Activated CD4-positive, alpha-beta T cell treated with anti-CD3 and anti-CD28 coated beads for 36 hours (primary cell): Measurements from ENCODE around the gene ZNF165. TPM values are rescaled to one million over a fixed set of nuclear protein-coding genes. Genes with fewer than 3 reads are reported as not detected.

Experiments
- total RNA-seq, 2 experiments: library from RNA; stranded (reverse); gene quantifications; one replicate each; pipeline ENCODE4 v1.2.3, GENCODE V29; 2021

The ZNF165 gene
- total RNA-seq, 2 experiments from 2014 or later, result 4.6 TPM

Other genes starting within 250 kb of the ZNF165 start
- not detected for gene OR2B2, start 168.2 kb upstream of the ZNF165 start, total RNA-seq
- not detected for gene OR2B6, start 123.3 kb upstream of the ZNF165 start, total RNA-seq
- 1 to 10 TPM; 2.1 to 2.6 TPM for gene ZSCAN16, start 44.0 kb downstream of the ZNF165 start, total RNA-seq
- 10 to 100 TPM; 17.5 to 20.7 TPM for gene ZKSCAN8, start 61.3 kb downstream of the ZNF165 start, total RNA-seq
- 1 to 10 TPM; 1.7 to 1.8 TPM for gene ZSCAN9, start 144.7 kb downstream of the ZNF165 start, total RNA-seq
- gene ZKSCAN4, start 171.7 kb downstream of the ZNF165 start, total RNA-seq, result 1 to 10 TPM; 3.2 to 4.1 TPM
- under 1 TPM; 0.14 to 0.25 TPM for gene NKAPL, start 178.7 kb downstream of the ZNF165 start, total RNA-seq
- gene ZSCAN26, start 186.6 kb downstream of the ZNF165 start, total RNA-seq, result 1 to 10 TPM; 5.0 to 6.7 TPM
- 1 to 10 TPM; 1.5 to 1.6 TPM for gene PGBD1, start 201.0 kb downstream of the ZNF165 start, total RNA-seq